B cell (primary cell): ENCODE measurements around the gene MMS22L.

ENCODE experiments used
- CTCF ChIP-seq: fragments of 200-600 bp; IDR thresholded peaks from one replicate; pipeline ENCODE4 v1.8.0; 2022; ENCODE audit warnings: antibody characterized with exemption, mild to moderate bottlenecking
- EZH2 ChIP-seq: IDR thresholded peaks from 2 replicates; pipeline ENCODE4 v1.6.1; 2012; ENCODE audit warnings: borderline replicate concordance, low read depth, mild to moderate bottlenecking, moderate library complexity, low read length; ENCODE audit not compliant: insufficient read depth, poor library complexity, severe bottlenecking

GRCh38 chr6:97262676-97263075 lies 20.3 kb downstream of the MMS22L start:
- no peak for TF ChIP-seq EZH2
- TF ChIP-seq CTCF, result no peak
